HepG2 (cell line): ENCODE data around the gene RARS1. TPM values are rescaled to one million over a fixed set of nuclear protein-coding genes. Genes with fewer than 3 reads are reported as not detected.

ENCODE experiments used
- microRNA-seq: library from miRNA; unstranded; fragments of <30 nt; microRNA quantifications from one replicate; pipeline ENCODE4, GENCODE V29; 2020
- polyA plus RNA-seq, 8 experiments: library from polyadenylated mRNA; depleted of rRNA in 3 of 8; stranded (reverse) in 7 of 8; unstranded in 1 of 8; fragments of >200 nt; fragmentation: Illumina TruSeq in 4 of 8; extraction: Trizol in 4 of 8; gene quantifications; 2 replicates each; pipeline versions ENCODE4 v1.2.1 to v1.2.3, GENCODE V29; 2011 to 2016; ENCODE audit warnings: low read depth in 4 of 8, missing spikeins in 1 of 8, mixed read lengths in 1 of 8; ENCODE audit not compliant: insufficient read depth in 1 of 8
- small RNA-seq, 3 experiments: library from RNA; depleted of rRNA; stranded (forward); fragments of <200 nt; gene quantifications; one replicate each; pipeline ENCODE3, GENCODE V24; 2012; ENCODE audit warnings: low read depth in 2 of 3, low replicate concordance in 1 of 3; ENCODE audit not compliant: insufficient read length in 3 of 3, insufficient read depth in 2 of 3
- total RNA-seq, 5 experiments: library from RNA; depleted of rRNA; stranded (reverse); fragments of >200 nt; fragmentation: Illumina TruSeq; extraction: Trizol; gene quantifications; 2 replicates each; pipeline ENCODE4 v1.2.3, GENCODE V29; 2016; ENCODE audit warnings: low read depth in 1 of 5

Gene RARS1
- total and polyA plus RNA-seq, 2 of the 13 experiments (the other 11 are each of a cell fraction or from before 2014, with no cell fraction given) = 54.6 to 170 TPM

Small RNA genes within 50 kb of the gene (microRNA-seq; reads per million reads assigned to microRNA genes)
- gene MIR103A1 = not detected
- gene MIR103B1 = not detected

Small RNA genes within 50 kb of the gene (small RNA-seq; reads per million reads assigned to genes)
- gene MIR103A1 = 0.31 to 37.7 (median 10.7) reads per million in 3 experiments

Other genes starting within 250 kb of the RARS1 start
- gene WWC1, start 194.8 kb upstream of the RARS1 start, total RNA-seq (2016; rRNA removed; fragmentation: Illumina TruSeq; extraction: Trizol) = 17.3 and 17.9 TPM in 2 replicates
- gene WWC1, start 194.8 kb upstream of the RARS1 start, polyA plus RNA-seq (2011; rRNA removed) = 8.3 and 9.3 TPM in 2 replicates
- 0.18 and 0.29 TPM in 2 replicates for gene FBLL1, start 42.8 kb downstream of the RARS1 start, total RNA-seq (2016; rRNA removed; fragmentation: Illumina TruSeq; extraction: Trizol)
- 0.17 and 0.34 TPM in 2 replicates for gene FBLL1, start 42.8 kb downstream of the RARS1 start, polyA plus RNA-seq (2011; rRNA removed)
- gene PANK3, start 92.9 kb downstream of the RARS1 start, total RNA-seq (2016; rRNA removed; fragmentation: Illumina TruSeq; extraction: Trizol) = 69.5 and 126 TPM in 2 replicates
- gene PANK3, start 92.9 kb downstream of the RARS1 start, polyA plus RNA-seq (2011; rRNA removed) = 24.0 and 26.9 TPM in 2 replicates